Colonic mucosa (tissue), 4 donors: ENCODE measurements around the gene TMEM88. TPM values are rescaled to one million over a fixed set of nuclear protein-coding genes. Genes with fewer than 3 reads are reported as not detected.

Experiments used
- DNase-seq: peaks from one replicate; pipeline ENCODE4 v3.0.0-alpha.2; 2020
- H3K27ac ChIP-seq: fragments of 200-600 bp; one replicate; pipeline ENCODE4 v1.8.0; 2021
- H3K27me3 ChIP-seq: fragments of 200-600 bp; one replicate; pipeline ENCODE4 v1.8.0; 2021
- H3K36me3 ChIP-seq: fragments of 200-600 bp; one replicate; pipeline ENCODE4 v1.8.0; 2021
- H3K4me1 ChIP-seq: fragments of 200-600 bp; one replicate; pipeline ENCODE4 v1.8.0; 2021; ENCODE audit warnings: mild to moderate bottlenecking
- H3K4me3 ChIP-seq: fragments of 200-600 bp; one replicate; pipeline ENCODE4 v1.8.0; 2021
- H3K9ac ChIP-seq, 2 donors: one replicate each; pipeline ENCODE4 v1.7.0; 2013; ENCODE audit warnings: control low read depth in 2 of 2, low read depth in 2 of 2, low read length in 2 of 2
- H3K9me3 ChIP-seq: fragments of 200-600 bp; one replicate; pipeline ENCODE4 v1.8.0; 2021
- intact Hi-C: fragments of 100-400 bp; cut with DNase I; formaldehyde crosslinking; loops from one replicate; pipeline ENCODE4 v1.14.1; 2022
- total RNA-seq, 2 donors: library from RNA; stranded (reverse); fragmentation: NEBNext Ultra II Directional in 1 of 2; extraction: Animal tissue kit (Norgen Biotek cat#: 25700) in 1 of 2; gene quantifications; one replicate each; pipeline ENCODE4 v1.2.1, GENCODE V29; 2021
- TF ChIP-seq, protein P1 (sequence below): fragments of 200-600 bp; IDR thresholded peaks from one replicate; pipeline ENCODE4 v1.8.0; 2022; ENCODE audit warnings: antibody characterized with exemption, mild to moderate bottlenecking
- donor health status: healthy.
- donor health status: DM: no; HTN: no; CAD: no.
- donor health status: DM: no; HTN: no; CAD: no.

Gene TMEM88
- total RNA-seq, 2 donors from 2014 or later: 2.5 to 2.7 TPM

DNA sequence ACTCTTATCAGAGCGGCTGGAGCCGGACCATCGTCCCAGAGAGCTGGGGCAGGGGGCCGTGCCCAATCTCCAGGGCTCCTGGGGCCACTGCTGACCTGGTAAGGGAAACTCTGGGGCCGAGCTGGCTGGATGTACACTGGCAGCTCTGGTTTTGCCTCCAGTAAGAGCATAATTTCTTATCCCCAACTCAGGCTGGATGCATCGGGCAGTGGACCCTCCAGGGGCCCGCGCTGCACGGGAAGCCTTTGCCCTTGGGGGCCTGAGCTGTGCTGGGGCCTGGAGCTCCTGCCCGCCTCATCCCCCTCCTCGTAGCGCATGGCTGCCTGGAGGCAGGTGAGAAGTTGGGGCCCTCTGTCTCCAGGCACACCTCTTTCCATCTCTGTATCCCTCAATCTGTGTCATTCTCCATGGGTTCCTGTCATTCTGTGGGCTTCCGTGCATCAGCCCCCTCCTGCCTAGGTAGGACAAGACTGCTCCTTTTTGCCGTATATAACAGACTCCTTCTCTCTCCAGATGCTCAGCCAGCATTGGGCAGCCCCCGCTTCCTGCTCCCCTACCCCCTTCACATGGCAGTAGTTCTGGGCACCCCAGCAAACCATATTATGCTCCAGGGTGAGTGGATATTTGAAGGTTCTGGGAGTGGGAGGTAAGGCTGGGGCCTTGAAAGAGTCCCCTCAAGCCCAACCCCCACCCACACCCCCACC lies 9.4 kb upstream of the TMEM88 start:
- Histone ChIP-seq H3K27me3 (no peaks in the 10 kb centered on the region), H3K27ac (peak overlapping the region; percentile 93), H3K4me3 (peak overlapping the region; percentile 76), H3K9me3 (no peaks in the 10 kb centered on the region), H3K4me1 (peaks cover 13% of the 10 kb centered on the region), H3K36me3 (peaks cover 18% of the 10 kb centered on the region), H3K9ac (peak overlapping the region; percentile 64 to 97)
- TF ChIP-seq, protein P1, sequence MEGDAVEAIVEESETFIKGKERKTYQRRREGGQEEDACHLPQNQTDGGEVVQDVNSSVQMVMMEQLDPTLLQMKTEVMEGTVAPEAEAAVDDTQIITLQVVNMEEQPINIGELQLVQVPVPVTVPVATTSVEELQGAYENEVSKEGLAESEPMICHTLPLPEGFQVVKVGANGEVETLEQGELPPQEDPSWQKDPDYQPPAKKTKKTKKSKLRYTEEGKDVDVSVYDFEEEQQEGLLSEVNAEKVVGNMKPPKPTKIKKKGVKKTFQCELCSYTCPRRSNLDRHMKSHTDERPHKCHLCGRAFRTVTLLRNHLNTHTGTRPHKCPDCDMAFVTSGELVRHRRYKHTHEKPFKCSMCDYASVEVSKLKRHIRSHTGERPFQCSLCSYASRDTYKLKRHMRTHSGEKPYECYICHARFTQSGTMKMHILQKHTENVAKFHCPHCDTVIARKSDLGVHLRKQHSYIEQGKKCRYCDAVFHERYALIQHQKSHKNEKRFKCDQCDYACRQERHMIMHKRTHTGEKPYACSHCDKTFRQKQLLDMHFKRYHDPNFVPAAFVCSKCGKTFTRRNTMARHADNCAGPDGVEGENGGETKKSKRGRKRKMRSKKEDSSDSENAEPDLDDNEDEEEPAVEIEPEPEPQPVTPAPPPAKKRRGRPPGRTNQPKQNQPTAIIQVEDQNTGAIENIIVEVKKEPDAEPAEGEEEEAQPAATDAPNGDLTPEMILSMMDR: no peak
- DNase-seq: no peak
- intact Hi-C loops: no loop called here

DNA sequence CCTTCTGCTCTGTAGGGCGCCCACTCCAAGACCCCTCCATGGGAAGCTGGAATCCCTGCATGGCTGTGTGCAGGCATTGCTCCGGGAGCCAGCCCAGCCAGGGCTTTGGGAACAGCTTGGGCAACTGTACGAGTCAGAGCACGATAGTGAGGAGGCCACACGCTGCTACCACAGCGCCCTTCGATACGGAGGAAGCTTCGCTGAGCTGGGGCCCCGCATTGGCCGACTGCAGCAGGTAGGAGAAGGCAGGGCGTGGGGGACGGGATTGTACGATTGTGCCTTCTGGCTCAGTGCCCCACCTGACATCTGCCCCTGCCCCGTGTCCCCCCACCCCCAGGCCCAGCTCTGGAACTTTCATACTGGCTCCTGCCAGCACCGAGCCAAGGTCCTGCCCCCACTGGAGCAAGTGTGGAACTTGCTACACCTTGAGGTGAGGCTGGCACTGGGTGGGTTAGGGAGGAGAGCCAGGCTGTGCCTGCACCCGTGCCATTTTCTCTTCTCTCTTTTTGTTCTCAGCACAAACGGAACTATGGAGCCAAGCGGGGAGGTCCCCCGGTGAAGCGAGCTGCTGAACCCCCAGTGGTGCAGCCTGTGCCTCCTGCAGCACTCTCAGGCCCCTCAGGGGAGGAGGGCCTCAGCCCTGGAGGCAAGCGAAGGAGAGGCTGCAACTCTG lies 8.7 kb upstream of the TMEM88 start:
- H3K4me1 ChIP-seq: peaks cover 6% of the 10 kb centered on the region
- intact Hi-C loops: no loop called here
- DNase-seq: no peak
- H3K36me3 ChIP-seq: peaks cover 18% of the 10 kb centered on the region
- no peaks in the 10 kb centered on the region for H3K9me3 ChIP-seq
- H3K4me3 ChIP-seq: no peak overlapping the region
- H3K27me3 ChIP-seq: no peaks in the 10 kb centered on the region
- no peak overlapping the region for H3K27ac ChIP-seq
- H3K9ac ChIP-seq: no peak overlapping the region
- TF ChIP-seq, protein P1: no peak

DNA sequence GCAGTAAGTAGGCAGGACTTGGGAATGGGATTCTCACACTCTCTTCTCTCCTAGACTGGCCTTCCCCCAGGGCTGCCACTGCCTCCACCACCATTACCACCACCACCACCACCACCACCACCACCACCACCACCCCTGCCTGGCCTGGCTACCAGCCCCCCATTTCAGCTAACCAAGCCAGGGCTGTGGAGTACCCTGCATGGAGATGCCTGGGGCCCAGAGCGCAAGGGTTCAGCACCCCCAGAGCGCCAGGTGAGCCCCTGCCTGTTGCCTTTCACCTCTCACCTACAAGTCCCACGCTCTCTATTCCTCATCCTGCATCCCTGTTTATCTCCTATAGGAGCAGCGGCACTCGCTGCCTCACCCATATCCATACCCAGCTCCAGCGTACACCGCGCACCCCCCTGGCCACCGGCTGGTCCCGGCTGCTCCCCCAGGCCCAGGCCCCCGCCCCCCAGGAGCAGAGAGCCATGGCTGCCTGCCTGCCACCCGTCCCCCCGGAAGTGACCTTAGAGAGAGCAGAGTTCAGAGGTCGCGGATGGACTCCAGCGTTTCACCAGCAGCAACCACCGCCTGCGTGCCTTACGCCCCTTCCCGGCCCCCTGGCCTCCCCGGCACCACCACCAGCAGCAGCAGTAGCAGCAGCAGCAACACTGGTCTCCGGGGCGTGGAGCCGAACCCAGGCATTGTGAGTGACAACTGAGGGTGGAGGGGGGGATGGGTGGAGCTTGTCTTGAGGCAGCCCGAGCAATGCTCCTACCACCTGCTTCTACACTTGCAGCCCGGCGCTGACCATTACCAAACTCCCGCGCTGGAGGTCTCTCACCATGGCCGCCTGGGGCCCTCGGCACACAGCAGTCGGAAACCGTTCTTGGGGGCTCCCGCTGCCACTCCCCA lies 7.9 kb upstream of the TMEM88 start:
- Histone ChIP-seq H3K27ac (no peak overlapping the region), H3K9ac (no peak overlapping the region), H3K36me3 (peaks cover 18% of the 10 kb centered on the region), H3K9me3 (no peaks in the 10 kb centered on the region), H3K4me1 (peaks cover 7% of the 10 kb centered on the region), H3K4me3 (no peak overlapping the region), H3K27me3 (no peaks in the 10 kb centered on the region)
- TF ChIP-seq, protein P1: no peak
- intact Hi-C loops: no loop called here
- DNase-seq: no peak

DNA sequence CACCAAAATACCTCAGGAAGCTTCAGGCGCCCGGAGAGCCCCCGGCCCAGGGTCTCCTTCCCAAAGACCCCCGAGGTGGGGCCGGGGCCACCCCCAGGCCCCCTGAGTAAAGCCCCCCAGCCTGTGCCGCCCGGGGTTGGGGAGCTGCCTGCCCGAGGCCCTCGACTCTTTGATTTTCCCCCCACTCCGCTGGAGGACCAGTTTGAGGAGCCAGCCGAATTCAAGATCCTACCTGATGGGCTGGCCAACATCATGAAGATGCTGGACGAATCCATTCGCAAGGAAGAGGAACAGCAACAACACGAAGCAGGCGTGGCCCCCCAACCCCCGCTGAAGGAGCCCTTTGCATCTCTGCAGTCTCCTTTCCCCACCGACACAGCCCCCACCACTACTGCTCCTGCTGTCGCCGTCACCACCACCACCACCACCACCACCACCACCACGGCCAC lies 6.7 kb upstream of the TMEM88 start:
- no peaks in the 10 kb centered on the region for H3K27me3 ChIP-seq
- DNase-seq: no peak
- no peak overlapping the region for H3K4me3 ChIP-seq
- peaks cover 25% of the 10 kb centered on the region for H3K36me3 ChIP-seq
- no peak overlapping the region for H3K27ac ChIP-seq
- H3K9ac ChIP-seq: no peak overlapping the region
- TF ChIP-seq, protein P1: no peak
- peaks cover 9% of the 10 kb centered on the region for H3K4me1 ChIP-seq
- H3K9me3 ChIP-seq: no peaks in the 10 kb centered on the region
- intact Hi-C loops: no loop called here

DNA sequence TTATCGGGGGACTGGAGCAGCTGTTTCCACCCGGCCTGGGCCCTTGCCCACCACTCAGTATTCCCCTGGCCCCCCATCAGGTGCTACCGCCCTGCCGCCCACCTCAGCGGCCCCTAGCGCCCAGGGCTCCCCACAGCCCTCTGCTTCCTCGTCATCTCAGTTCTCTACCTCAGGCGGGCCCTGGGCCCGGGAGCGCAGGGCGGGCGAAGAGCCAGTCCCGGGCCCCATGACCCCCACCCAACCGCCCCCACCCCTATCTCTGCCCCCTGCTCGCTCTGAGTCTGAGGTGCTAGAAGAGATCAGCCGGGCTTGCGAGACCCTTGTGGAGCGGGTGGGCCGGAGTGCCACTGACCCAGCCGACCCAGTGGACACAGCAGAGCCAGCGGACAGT lies 6.1 kb upstream of the TMEM88 start:
- TF ChIP-seq, protein P1: no peak
- no peak for DNase-seq
- Histone ChIP-seq H3K27ac (no peak overlapping the region), H3K4me3 (no peak overlapping the region), H3K36me3 (peaks cover 25% of the 10 kb centered on the region), H3K9ac (no peak overlapping the region), H3K9me3 (no peaks in the 10 kb centered on the region), H3K4me1 (peaks cover 9% of the 10 kb centered on the region), H3K27me3 (no peaks in the 10 kb centered on the region)
- intact Hi-C loops: no loop called here
